Heart left ventricle (tissue), 13 donors: ENCODE results near the gene PTK6.

Experiments
- POLR2A ChIP-seq, 2 donors: fragments of 450-650 bp; IDR thresholded peaks; one replicate each; pipeline ENCODE4 v1.6.1; 2017; ENCODE audit warnings: antibody characterized with exemption in 2 of 2, mild to moderate bottlenecking in 2 of 2, moderate library complexity in 2 of 2
- TF ChIP-seq, protein P1 (sequence below), 12 donors: fragments of 200-600 bp; sonication (generic) in 4 of 12; IDR thresholded peaks; one replicate each; pipeline versions ENCODE4 v1.5.0 to v1.8.0; 2018 to 2022; ENCODE audit warnings: antibody characterized with exemption in 12 of 12, mild to moderate bottlenecking in 5 of 12
- donor health status: ischemic (EF 13 %, LVEDD 7.1; RV severe dilation, severe dysfunction).
- donor health status: DM: no; HTN: yes; CAD: no.
- donor health status: DM: no; HTN: no; CAD: no.
- donor health status: ischemic (EF 25% LVEDD 6.9; RV normal size, moderate dysfunction).
- donor health status: ischemic (EF 25% LVEDD 5.7; RV mildly dilated, moderate dysfunction).
- donor health status: ischemic (EF 35%, LVEDD 5.7; RV mildly dilated, moderate dysfunction).
- donor health status: nonischemic (EF 11% LVEDD 7.7; RV severe dilation, severe dysfunction).
- donor health status: DM: yes; HTN: yes; CAD: no.
- donor health status: PGD.
- donor health status: ischemic (EF 29% LVEDD 5.4; RV normal size, mild dysfunction).
- donor health status: nonischemic (EF 23%, LVEDD 6.1; RV moderate dilation, normal function).

DNA sequence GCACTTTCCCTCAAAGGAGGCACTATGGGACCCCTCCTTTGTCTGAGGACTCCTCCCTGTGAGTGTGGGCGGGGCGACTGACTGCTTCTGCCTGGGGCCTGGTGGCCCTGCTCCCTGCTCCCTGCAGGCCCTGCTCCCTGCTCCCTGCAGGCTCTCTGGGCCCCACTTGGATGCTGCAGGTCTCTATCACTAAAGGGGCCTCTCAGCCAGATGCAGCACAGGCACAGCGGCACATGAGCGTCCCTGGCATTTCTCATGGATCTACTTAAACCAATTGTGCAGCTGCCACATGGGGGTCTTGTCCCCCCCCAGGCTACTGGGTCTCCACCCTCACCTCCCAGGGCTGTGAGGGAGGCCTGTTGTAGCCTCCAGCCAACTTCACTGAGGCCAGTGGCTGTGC lies 46.1 kb downstream of the PTK6 start:
- no peak for TF ChIP-seq POLR2A (IDR thresholded peaks at IDR 0.05)
- TF ChIP-seq, protein P1, sequence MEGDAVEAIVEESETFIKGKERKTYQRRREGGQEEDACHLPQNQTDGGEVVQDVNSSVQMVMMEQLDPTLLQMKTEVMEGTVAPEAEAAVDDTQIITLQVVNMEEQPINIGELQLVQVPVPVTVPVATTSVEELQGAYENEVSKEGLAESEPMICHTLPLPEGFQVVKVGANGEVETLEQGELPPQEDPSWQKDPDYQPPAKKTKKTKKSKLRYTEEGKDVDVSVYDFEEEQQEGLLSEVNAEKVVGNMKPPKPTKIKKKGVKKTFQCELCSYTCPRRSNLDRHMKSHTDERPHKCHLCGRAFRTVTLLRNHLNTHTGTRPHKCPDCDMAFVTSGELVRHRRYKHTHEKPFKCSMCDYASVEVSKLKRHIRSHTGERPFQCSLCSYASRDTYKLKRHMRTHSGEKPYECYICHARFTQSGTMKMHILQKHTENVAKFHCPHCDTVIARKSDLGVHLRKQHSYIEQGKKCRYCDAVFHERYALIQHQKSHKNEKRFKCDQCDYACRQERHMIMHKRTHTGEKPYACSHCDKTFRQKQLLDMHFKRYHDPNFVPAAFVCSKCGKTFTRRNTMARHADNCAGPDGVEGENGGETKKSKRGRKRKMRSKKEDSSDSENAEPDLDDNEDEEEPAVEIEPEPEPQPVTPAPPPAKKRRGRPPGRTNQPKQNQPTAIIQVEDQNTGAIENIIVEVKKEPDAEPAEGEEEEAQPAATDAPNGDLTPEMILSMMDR (IDR thresholded peaks at IDR 0.05): no peak
